Fibroblast of villous mesenchyme (primary cell): ENCODE measurements around the gene ZNF664. TPM values are rescaled to one million over a fixed set of nuclear protein-coding genes. Genes with fewer than 3 reads are reported as not detected.

ENCODE experiments used
- DNase-seq: peaks from one replicate; pipeline ENCODE4 v3.0.0-alpha.2; 2010; ENCODE audit warnings: low read depth
- H3K4me3 ChIP-seq: 2 replicates; pipeline ENCODE4 v1.5.1; 2011; ENCODE audit warnings: low read depth, mild to moderate bottlenecking, low read length
- total RNA-seq: library from RNA; depleted of rRNA; stranded (reverse); fragments of >200 nt; gene quantifications from 2 replicates; pipeline ENCODE4 v1.2.3, GENCODE V29; 2012
- TF ChIP-seq, protein P1 (sequence below): IDR thresholded peaks from 2 replicates; pipeline ENCODE4 v1.5.1; 2012; ENCODE audit warnings: low read depth, mild to moderate bottlenecking, low read length; ENCODE audit not compliant: insufficient read depth

Gene ZNF664
- 40.6 and 46.2 TPM in 2 replicates for total RNA-seq

GRCh38 chr12:123972457-123973401, at the start of gene ZNF664, which contains the start of gene CCDC92:
TSS of gene ZNF664 (plus strand) at chr12:123973215. CDS start at chr12:124012145, 38,930 bp downstream.
TSS of gene CCDC92 (minus strand) at chr12:123972831. CDS start at chr12:123944305, 28,526 bp downstream.
- H3K4me3 ChIP-seq: peak within 1 kb of the TSS; percentile 79
- TF ChIP-seq, protein P1, sequence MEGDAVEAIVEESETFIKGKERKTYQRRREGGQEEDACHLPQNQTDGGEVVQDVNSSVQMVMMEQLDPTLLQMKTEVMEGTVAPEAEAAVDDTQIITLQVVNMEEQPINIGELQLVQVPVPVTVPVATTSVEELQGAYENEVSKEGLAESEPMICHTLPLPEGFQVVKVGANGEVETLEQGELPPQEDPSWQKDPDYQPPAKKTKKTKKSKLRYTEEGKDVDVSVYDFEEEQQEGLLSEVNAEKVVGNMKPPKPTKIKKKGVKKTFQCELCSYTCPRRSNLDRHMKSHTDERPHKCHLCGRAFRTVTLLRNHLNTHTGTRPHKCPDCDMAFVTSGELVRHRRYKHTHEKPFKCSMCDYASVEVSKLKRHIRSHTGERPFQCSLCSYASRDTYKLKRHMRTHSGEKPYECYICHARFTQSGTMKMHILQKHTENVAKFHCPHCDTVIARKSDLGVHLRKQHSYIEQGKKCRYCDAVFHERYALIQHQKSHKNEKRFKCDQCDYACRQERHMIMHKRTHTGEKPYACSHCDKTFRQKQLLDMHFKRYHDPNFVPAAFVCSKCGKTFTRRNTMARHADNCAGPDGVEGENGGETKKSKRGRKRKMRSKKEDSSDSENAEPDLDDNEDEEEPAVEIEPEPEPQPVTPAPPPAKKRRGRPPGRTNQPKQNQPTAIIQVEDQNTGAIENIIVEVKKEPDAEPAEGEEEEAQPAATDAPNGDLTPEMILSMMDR: peak; percentile 18
- DNase-seq: peak; percentile 92

GRCh38 chr12:123923927-123924326, 49.1 kb upstream of the ZNF664 start:
- TF ChIP-seq, protein P1: no peak
- DNase-seq: no peak
- H3K4me3 ChIP-seq: no peak overlapping the region

DNA sequence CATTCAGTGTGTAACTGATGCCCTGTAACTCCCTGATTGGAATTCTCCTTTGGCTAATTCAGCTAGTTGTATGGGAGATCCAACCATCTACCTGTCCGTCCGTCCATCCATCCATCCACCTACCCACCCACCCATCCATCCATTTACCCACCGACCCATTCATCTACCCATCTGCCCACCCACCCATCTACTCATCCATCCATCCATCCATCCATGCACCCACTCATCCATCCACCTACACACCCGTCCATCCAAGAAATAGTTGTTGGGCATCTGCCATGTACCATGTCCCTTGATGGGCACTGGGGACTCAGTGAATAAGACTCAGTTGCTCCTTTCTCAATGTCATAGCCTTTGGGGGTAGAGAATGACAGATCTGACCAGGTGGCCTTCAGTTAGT, 48.5 kb upstream of the ZNF664 start:
- H3K4me3 ChIP-seq: no peak overlapping the region
- TF ChIP-seq, protein P1: no peak
- no peak for DNase-seq

DNA sequence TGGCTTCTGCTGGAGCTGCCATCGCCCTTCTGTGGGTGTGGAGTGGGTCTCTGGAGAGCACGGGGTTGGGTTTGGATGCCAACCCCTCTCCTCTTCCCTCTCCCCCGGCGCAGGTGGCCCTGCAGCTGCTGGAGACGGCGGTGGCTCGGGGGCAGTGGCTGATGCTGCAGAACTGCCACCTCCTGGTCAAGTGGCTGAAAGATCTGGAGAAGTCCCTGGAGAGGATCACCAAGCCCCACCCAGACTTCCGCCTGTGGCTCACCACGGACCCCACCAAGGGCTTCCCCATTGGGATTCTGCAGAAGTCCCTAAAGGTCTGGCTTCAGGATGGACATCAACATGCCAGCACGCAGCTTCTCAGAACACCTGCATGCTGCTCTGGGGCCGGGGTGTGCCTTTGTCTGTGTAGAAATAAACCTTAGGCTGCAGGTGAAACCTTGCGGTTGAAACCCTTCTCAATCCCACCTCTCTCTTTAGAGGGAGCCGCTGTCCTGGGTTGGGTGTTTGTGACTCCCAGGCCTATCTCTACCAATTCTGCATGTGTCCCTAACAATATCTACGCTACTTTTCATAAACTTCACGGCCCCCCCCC, 44.6 kb upstream of the ZNF664 start:
- TF ChIP-seq, protein P1: no peak
- no peak for DNase-seq
- H3K4me3 ChIP-seq: no peak overlapping the region

DNA sequence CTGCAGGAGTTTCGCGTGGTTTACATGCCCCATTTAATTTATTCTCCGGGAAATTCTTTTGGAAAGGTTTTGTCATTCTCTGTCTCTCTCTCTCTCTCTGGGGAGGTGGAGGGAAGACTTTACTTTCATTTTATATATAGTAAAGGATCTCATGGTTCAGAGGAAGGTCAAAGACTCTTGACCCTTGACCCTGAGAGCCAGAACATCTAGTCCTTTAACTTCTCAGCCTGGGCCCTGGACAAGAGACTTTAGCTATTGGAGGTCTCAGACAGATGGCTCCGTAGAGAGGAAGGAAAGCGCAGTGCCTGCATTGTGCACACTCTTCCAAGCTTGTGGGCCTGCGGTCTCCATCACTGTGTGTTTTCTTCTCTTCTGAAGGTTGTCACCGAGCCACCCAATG, 44.1 kb upstream of the ZNF664 start:
- no peak overlapping the region for H3K4me3 ChIP-seq
- TF ChIP-seq, protein P1: no peak
- DNase-seq: no peak

GRCh38 chr12:123929946-123930583, 43.0 kb upstream of the ZNF664 start:
- TF ChIP-seq, protein P1: no peak
- DNase-seq: no peak
- no peak overlapping the region for H3K4me3 ChIP-seq
